NCI-H1105 (cell line): ENCODE measurements around the gene LAIR1.
"Not testable (repeated sequence)": the region's sequence is repeated elsewhere in the genome, so short reads cannot be mapped to it uniquely, and the experiment has no call there.

Source experiments
- DNase-seq: peaks from one replicate; lab custom pipeline; 2025; lab: John Stamatoyannopoulos, UW

The LAIR1 gene

GRCh38 chr19:54376610-54377285 is 12.0 kb upstream of the LAIR1 start:
- no peak for DNase-seq

GRCh38 chr19:54375181-54375938 is 10.6 kb upstream of the LAIR1 start:
- DNase-seq: not testable (repeated sequence)

GRCh38 chr19:54373781-54374631 is 9.3 kb upstream of the LAIR1 start:
- no peak for DNase-seq

GRCh38 chr19:54371453-54371852 is 6.7 kb upstream of the LAIR1 start:
- DNase-seq: not testable (repeated sequence)

GRCh38 chr19:54370434-54370796 is 5.7 kb upstream of the LAIR1 start:
- not testable (repeated sequence) for DNase-seq

- not testable (repeated sequence) for DNase-seq
Observed at GRCh38 chr19:54369688-54370433, 5.1 kb upstream of the LAIR1 start.

GRCh38 chr19:54369082-54369687 is 4.5 kb upstream of the LAIR1 start:
- no peak for DNase-seq

GRCh38 chr19:54366811-54367210 is 2.1 kb upstream of the LAIR1 start:
- no peak for DNase-seq

GRCh38 chr19:54365798-54366197 is 1.1 kb upstream of the LAIR1 start:
- DNase-seq: not testable (repeated sequence)

- DNase-seq: not testable (repeated sequence)
Observed at GRCh38 chr19:54361680-54362422, 2.9 kb downstream of the LAIR1 start.

- DNase-seq: not testable (repeated sequence)
Observed at GRCh38 chr19:54359149-54359820, 5.4 kb downstream of the LAIR1 start.

- no peak for DNase-seq
Observed at GRCh38 chr19:54357381-54357780, 7.3 kb downstream of the LAIR1 start.

- DNase-seq: no peak
Observed at GRCh38 chr19:54356444-54357056, 8.2 kb downstream of the LAIR1 start.

- DNase-seq: no peak
Observed at GRCh38 chr19:54355675-54356074, 9.1 kb downstream of the LAIR1 start.

- no peak for DNase-seq
Observed at GRCh38 chr19:54354761-54355160, 10.0 kb downstream of the LAIR1 start.

- DNase-seq: no peak
Observed at GRCh38 chr19:54352546-54352945, 12.2 kb downstream of the LAIR1 start.

- no peak for DNase-seq
Observed at GRCh38 chr19:54352041-54352440, 12.7 kb downstream of the LAIR1 start.

GRCh38 chr19:54351474-54351873 is 13.3 kb downstream of the LAIR1 start:
- no peak for DNase-seq

GRCh38 chr19:54345938-54346386 is 18.8 kb downstream of the LAIR1 start:
- DNase-seq: no peak

- DNase-seq: no peak
Observed at GRCh38 chr19:54343868-54344267, 20.9 kb downstream of the LAIR1 start.
